Ishikawa (cell line): ENCODE data around the gene KLHDC8A.

Source experiments
- CEBPB ChIP-seq: IDR thresholded peaks from 2 replicates; pipeline ENCODE4 v1.6.1; 2012
- CREB1 ChIP-seq: IDR thresholded peaks from 2 replicates; pipeline ENCODE4 v1.6.1; 2012; ENCODE audit warnings: low read depth
- EGR1 ChIP-seq: IDR thresholded peaks from 2 replicates; pipeline ENCODE4 v1.6.1; 2012
- EP300 ChIP-seq: IDR thresholded peaks from 2 replicates; pipeline ENCODE4 v1.6.1; 2012; ENCODE audit warnings: borderline replicate concordance
- FOXM1 ChIP-seq: IDR thresholded peaks from 2 replicates; pipeline ENCODE4 v1.6.1; 2012; ENCODE audit warnings: low read depth, borderline replicate concordance
- MAX ChIP-seq: IDR thresholded peaks from 2 replicates; pipeline ENCODE4 v1.6.1; 2012
- NFIC ChIP-seq: IDR thresholded peaks from 2 replicates; pipeline ENCODE4 v1.6.1; 2012
- RAD21 ChIP-seq: IDR thresholded peaks from 2 replicates; pipeline ENCODE4 v1.6.1; 2012; ENCODE audit warnings: low read depth
- TAF1 ChIP-seq: IDR thresholded peaks from 2 replicates; pipeline ENCODE4 v1.6.1; 2012; ENCODE audit warnings: low read depth, mild to moderate bottlenecking
- TCF12 ChIP-seq: IDR thresholded peaks from 2 replicates; pipeline ENCODE4 v1.6.1; 2012; ENCODE audit warnings: low read depth
- TEAD4 ChIP-seq: IDR thresholded peaks from 2 replicates; pipeline ENCODE4 v1.6.1; 2012
- USF1 ChIP-seq: IDR thresholded peaks from 2 replicates; pipeline ENCODE4 v1.6.1; 2012
- YY1 ChIP-seq: IDR thresholded peaks from 2 replicates; pipeline ENCODE4 v1.6.1; 2012; ENCODE audit warnings: low read depth
- ZBTB7A ChIP-seq: IDR thresholded peaks from 2 replicates; pipeline ENCODE4 v1.6.1; 2012; ENCODE audit warnings: low read depth
- TF ChIP-seq, protein P1 (sequence below): IDR thresholded peaks from 2 replicates; pipeline ENCODE4 v1.6.1; 2012; ENCODE audit warnings: low read depth, mild to moderate bottlenecking

The KLHDC8A gene

GRCh38 chr1:205343431-205344065, 13.2 kb downstream of the KLHDC8A start:
- no peak for TF ChIP-seq MAX
- TF ChIP-seq CREB1: no peak
- TF ChIP-seq ZBTB7A: no peak
- no peak for TF ChIP-seq CEBPB
- no peak for TF ChIP-seq USF1

- no peak for TF ChIP-seq USF1
- no peak for TF ChIP-seq TAF1
- TF ChIP-seq, protein P1, sequence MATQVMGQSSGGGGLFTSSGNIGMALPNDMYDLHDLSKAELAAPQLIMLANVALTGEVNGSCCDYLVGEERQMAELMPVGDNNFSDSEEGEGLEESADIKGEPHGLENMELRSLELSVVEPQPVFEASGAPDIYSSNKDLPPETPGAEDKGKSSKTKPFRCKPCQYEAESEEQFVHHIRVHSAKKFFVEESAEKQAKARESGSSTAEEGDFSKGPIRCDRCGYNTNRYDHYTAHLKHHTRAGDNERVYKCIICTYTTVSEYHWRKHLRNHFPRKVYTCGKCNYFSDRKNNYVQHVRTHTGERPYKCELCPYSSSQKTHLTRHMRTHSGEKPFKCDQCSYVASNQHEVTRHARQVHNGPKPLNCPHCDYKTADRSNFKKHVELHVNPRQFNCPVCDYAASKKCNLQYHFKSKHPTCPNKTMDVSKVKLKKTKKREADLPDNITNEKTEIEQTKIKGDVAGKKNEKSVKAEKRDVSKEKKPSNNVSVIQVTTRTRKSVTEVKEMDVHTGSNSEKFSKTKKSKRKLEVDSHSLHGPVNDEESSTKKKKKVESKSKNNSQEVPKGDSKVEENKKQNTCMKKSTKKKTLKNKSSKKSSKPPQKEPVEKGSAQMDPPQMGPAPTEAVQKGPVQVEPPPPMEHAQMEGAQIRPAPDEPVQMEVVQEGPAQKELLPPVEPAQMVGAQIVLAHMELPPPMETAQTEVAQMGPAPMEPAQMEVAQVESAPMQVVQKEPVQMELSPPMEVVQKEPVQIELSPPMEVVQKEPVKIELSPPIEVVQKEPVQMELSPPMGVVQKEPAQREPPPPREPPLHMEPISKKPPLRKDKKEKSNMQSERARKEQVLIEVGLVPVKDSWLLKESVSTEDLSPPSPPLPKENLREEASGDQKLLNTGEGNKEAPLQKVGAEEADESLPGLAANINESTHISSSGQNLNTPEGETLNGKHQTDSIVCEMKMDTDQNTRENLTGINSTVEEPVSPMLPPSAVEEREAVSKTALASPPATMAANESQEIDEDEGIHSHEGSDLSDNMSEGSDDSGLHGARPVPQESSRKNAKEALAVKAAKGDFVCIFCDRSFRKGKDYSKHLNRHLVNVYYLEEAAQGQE: no peak
- TF ChIP-seq MAX: no peak
- no peak for TF ChIP-seq CEBPB
- no peak for TF ChIP-seq NFIC
- no peak for TF ChIP-seq YY1
- no peak for TF ChIP-seq RAD21
- no peak for TF ChIP-seq TCF12
- TF ChIP-seq FOXM1: no peak
- TF ChIP-seq ZBTB7A: no peak
- TF ChIP-seq CREB1: no peak
- no peak for TF ChIP-seq EGR1
These were observed 13.7 kb downstream of the KLHDC8A start for GRCh38 chr1:205342986-205343385.

DNA sequence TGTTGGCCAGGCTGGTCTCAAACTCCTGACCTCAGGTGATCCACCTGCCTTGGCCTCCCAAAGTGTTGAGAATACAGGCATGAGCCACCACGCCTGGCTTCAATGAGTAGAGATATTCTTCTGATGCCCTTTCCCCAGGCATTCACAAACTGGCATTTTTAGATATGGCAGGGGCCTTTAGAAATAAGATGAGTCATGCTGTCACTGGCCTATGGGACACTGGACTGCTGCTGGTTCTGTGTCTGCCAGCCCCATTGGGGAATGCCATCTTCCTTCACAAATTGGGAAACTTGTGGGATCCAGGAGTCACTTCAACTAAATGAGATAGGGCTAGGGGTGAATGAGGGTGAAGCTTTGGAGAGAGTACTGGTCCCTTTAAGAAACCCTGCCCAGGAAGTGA, 16.0 kb downstream of the KLHDC8A start:
- TF ChIP-seq TAF1 (no peak), USF1 (no peak), NFIC (no peak), YY1 (no peak), ZBTB7A (no peak), CREB1 (no peak), EGR1 (no peak), EP300 (no peak), MAX (no peak), TCF12 (no peak), RAD21 (no peak), TEAD4 (no peak), FOXM1 (no peak), CEBPB (no peak)
- TF ChIP-seq, protein P1: no peak

GRCh38 chr1:205339717-205340116, 17.0 kb downstream of the KLHDC8A start:
- no peak for TF ChIP-seq TAF1
- TF ChIP-seq TEAD4: no peak

GRCh38 chr1:205339197-205339702, 17.5 kb downstream of the KLHDC8A start:
- no peak for TF ChIP-seq EGR1
- TF ChIP-seq RAD21: no peak

DNA sequence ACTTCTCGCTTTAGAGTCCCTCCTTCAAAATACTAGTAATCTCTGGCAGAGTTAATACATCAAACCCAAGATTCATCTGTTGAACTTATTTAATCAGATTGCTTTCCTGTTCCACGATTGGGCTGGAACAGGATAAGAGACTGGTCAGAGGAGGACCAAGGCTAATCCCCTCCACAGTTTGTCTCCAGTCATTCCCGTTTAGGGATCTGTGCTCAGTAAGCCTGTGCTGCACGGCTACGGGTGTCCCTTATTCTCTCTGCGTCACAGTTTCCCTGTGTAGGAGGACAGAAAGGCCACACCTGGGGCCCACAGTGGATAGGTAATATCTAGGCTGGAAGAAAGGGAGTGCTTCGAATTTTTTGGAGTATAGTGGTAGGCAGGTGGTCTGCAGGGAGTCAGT, 18.7 kb downstream of the KLHDC8A start:
- TF ChIP-seq CREB1: no peak
- TF ChIP-seq FOXM1: no peak
- TF ChIP-seq TCF12: no peak
- TF ChIP-seq EGR1: no peak
- no peak for TF ChIP-seq YY1
- TF ChIP-seq CEBPB: no peak
- no peak for TF ChIP-seq TEAD4
- no peak for TF ChIP-seq TAF1
- TF ChIP-seq ZBTB7A: no peak
- TF ChIP-seq USF1: no peak
- TF ChIP-seq EP300: no peak
- no peak for TF ChIP-seq NFIC
- TF ChIP-seq MAX: no peak
- TF ChIP-seq RAD21: no peak
- TF ChIP-seq, protein P1: no peak
